Mucosa of stomach (tissue), 1 donor: ENCODE results near the gene ALK.

Experiments used
- H3K27me3 ChIP-seq: one replicate; pipeline ENCODE4 v1.7.0; 2013; ENCODE audit warnings: mild to moderate bottlenecking, low read length; ENCODE audit not compliant: control insufficient read depth, insufficient read depth
- H3K36me3 ChIP-seq: one replicate; pipeline ENCODE4 v1.7.0; 2013; ENCODE audit warnings: low read length; ENCODE audit not compliant: control insufficient read depth, insufficient read depth
- H3K4me1 ChIP-seq: one replicate; pipeline ENCODE4 v1.7.0; 2013; ENCODE audit warnings: mild to moderate bottlenecking, low read length; ENCODE audit not compliant: control insufficient read depth, insufficient read depth
- H3K4me3 ChIP-seq: one replicate; pipeline ENCODE4 v1.7.0; 2013; ENCODE audit warnings: low read length
- H3K9ac ChIP-seq: one replicate; pipeline ENCODE4 v1.7.0; 2013; ENCODE audit warnings: mild to moderate bottlenecking, low read length, moderate library complexity
- H3K9me3 ChIP-seq: one replicate; pipeline ENCODE4 v1.7.0; 2013; ENCODE audit warnings: mild to moderate bottlenecking, low read length, moderate library complexity; ENCODE audit not compliant: control insufficient read depth
- donor health status: Pancreatic carcinoma.

The ALK gene

DNA sequence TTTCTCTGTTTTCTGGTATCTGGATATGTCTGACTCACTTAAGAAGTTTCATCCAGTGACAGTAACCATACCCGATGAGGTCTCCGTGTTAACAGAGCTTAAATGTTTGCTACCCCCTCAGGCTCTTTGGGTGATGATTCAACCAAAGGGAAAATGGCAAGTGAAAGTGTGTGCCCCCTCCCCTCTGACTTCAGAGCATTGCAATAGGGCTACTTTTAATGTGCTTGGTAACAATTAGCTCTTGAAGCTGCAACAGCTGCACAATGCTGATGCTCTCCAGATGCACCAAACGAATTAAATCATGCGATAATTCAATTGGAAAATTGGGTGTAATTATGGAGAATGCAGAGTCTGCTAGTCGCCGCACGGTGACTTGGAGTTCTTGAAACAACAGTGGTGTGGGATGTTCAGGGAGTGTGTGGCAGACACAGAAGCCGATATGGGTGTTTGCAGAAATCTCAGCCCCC, 270.7 kb downstream of the ALK start:
- H3K27me3 ChIP-seq, result no peaks in the 10 kb centered on the region
- no peak overlapping the region for H3K4me3 ChIP-seq
- H3K36me3 ChIP-seq, result no peaks in the 10 kb centered on the region
- H3K9me3 ChIP-seq, result no peaks in the 10 kb centered on the region
- H3K9ac ChIP-seq, result no peak overlapping the region
- no peaks in the 10 kb centered on the region for H3K4me1 ChIP-seq

DNA sequence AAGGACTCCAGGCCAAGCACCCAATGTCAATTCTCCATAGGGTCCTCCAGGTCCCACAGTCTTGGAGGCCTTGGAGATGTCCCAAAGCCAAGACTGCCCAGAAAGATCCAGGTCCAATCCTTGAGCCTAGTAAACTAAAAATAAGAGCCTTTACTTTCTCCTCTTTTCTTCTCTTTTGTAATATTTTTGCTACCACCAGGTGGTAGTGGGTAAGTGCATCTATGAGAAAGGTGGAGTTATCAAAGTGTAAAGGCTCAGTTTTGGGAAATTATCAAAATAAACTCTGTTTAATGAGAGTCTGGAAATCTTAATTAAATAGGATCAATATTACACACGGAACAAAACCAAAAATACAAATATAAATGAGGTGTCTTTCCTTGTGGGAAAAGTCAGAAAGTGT, 276.4 kb downstream of the ALK start:
- H3K36me3 ChIP-seq, result no peaks in the 10 kb centered on the region
- no peak overlapping the region for H3K9ac ChIP-seq
- no peaks in the 10 kb centered on the region for H3K9me3 ChIP-seq
- no peaks in the 10 kb centered on the region for H3K4me1 ChIP-seq
- H3K27me3 ChIP-seq, result no peaks in the 10 kb centered on the region
- H3K4me3 ChIP-seq, result no peak overlapping the region

DNA sequence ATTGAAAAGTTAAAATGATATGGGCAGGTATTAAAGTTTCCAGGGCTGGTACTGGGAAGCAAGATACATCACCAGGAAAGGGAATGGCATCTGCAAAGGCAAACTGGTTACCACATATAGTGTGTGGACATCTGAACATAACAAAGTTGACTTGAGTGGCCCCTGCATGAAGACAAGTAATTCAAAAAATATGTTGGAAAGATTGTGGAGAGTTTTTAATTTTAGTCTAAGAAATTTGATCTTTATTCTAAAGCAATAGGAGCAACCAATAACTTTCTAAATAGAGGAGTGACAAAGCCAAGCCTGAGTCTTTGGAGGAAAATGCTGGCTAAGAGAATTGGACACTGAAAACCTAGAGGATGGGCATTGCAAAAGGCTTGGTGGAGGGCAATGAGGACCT, 278.2 kb downstream of the ALK start:
- Histone ChIP-seq H3K27me3 (no peaks in the 10 kb centered on the region), H3K36me3 (no peaks in the 10 kb centered on the region), H3K4me1 (no peaks in the 10 kb centered on the region), H3K4me3 (no peak overlapping the region), H3K9ac (no peak overlapping the region), H3K9me3 (no peaks in the 10 kb centered on the region)

DNA sequence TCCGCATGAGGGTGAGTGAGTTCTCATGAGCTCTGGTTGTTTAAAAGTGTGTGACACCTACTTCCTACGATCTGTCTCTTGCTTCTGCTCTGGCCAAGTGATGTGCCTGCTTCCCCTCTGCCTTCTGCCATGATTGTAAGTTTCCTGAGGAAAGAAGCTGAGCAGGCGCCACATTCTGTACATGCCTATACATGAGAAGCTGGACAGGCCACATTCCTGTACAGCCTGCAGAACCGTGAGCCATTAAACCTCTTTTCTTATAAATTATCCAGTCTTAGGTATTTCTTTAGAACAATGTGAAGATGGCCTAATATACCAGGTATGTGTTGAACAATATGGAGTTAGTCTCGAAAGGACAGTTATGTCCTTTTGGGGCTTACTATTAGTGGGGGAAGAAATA, 281.0 kb downstream of the ALK start:
- Histone ChIP-seq H3K4me3 (no peak overlapping the region), H3K36me3 (no peaks in the 10 kb centered on the region), H3K9ac (no peak overlapping the region), H3K9me3 (no peaks in the 10 kb centered on the region), H3K27me3 (no peaks in the 10 kb centered on the region), H3K4me1 (no peaks in the 10 kb centered on the region)

DNA sequence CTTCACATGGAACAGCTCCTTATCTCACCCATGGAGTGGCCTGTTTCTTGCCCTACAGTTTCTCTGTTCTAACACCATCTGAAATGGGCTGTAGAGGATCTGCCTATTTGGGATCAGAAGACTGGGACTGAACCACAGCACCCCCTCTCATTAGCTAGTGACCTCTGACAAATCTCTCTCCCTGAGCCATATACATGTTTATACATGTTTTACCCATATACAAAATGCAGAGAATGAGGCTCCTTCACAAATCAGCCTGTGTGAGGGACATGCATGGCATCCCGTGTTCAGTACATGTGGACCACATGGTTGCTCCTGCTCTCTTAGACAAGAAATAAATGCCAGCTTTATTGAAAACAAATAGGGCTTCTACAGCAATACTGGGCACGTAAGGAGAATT, 282.7 kb downstream of the ALK start:
- Histone ChIP-seq H3K9me3 (no peaks in the 10 kb centered on the region), H3K36me3 (no peaks in the 10 kb centered on the region), H3K4me3 (no peak overlapping the region), H3K9ac (no peak overlapping the region), H3K4me1 (no peaks in the 10 kb centered on the region), H3K27me3 (no peaks in the 10 kb centered on the region)

DNA sequence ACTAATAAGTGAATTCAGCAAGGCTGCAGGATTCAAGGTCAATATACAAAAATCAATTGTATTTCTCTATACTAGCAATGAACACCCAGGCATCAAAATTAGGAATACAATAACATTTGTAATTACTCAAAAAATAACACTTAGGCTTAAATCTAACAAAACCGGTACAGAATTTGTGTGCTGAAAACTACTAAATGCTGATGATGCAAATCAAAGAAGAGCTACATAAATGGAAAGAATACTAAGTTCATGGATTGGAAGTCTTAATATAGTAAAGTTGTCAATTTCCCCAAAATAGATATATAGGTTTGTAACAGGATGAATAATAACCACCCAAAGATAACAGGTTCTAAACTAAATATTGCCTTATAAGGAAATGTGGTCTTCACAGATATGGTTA, 286.5 kb downstream of the ALK start:
- H3K4me3 ChIP-seq, result no peak overlapping the region
- no peaks in the 10 kb centered on the region for H3K27me3 ChIP-seq
- no peaks in the 10 kb centered on the region for H3K4me1 ChIP-seq
- H3K9ac ChIP-seq, result no peak overlapping the region
- H3K9me3 ChIP-seq, result no peaks in the 10 kb centered on the region
- no peaks in the 10 kb centered on the region for H3K36me3 ChIP-seq

DNA sequence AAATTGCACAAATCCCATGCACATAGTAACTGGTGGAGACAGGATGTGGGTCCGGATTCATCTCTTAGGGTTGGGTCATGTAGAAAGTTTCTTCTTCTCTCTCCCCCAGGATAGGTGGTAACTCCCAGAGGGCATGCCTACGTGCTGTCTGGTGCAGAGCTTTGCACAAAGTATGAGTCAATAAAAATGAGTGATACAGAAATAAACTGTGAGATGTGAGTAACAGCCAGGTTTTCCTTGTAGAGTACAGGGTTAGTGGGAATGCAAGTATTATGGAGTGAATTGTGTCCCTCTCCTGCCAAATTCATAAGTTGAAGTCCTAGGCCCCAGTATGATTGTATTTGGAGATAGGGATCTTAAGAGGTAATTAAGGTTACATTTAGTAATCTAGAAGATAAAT, 289.4 kb downstream of the ALK start:
- Histone ChIP-seq H3K9ac (no peak overlapping the region), H3K4me3 (no peak overlapping the region), H3K4me1 (no peaks in the 10 kb centered on the region), H3K36me3 (no peaks in the 10 kb centered on the region), H3K27me3 (no peaks in the 10 kb centered on the region), H3K9me3 (no peaks in the 10 kb centered on the region)

DNA sequence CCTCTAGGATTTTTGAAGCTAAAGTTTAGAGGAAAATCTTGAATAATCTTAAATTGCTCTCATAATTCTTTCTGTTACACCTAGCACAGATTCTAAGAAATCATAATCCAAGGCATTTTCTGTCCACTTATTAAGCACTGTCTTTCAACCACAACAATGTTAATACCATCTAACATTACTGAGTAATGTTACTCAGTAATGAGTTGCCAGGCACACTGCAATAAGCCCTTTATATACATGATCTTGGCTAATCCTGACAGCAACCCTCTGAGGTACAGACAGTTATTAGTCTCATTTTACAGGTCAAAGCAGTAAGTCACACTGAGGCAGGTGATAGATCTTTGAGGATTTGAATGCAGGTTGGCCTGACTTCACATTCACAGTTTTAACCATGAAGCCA, 291.9 kb downstream of the ALK start:
- Histone ChIP-seq H3K9ac (no peak overlapping the region), H3K36me3 (no peaks in the 10 kb centered on the region), H3K27me3 (no peaks in the 10 kb centered on the region), H3K4me1 (no peaks in the 10 kb centered on the region), H3K9me3 (no peaks in the 10 kb centered on the region), H3K4me3 (no peak overlapping the region)

DNA sequence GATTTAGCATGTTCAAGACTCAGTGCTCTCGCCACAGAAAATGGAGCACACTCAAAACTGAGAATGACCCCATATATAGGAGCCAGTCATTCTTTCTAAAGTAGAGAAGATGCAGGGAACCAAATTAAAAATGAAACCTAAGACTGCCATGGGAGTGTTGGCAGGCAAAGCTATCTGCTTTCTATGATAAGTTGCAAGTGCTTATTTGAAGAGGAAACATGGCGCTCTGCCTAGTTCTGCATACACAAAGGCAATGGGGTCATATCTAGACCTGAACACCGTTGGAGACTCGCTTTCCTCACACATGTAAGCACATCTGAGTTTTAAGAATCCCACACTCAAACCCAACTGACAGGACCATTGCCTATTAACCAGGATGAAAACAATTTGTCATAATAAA, 292.5 kb downstream of the ALK start:
- Histone ChIP-seq H3K9me3 (no peaks in the 10 kb centered on the region), H3K36me3 (no peaks in the 10 kb centered on the region), H3K4me1 (no peaks in the 10 kb centered on the region), H3K4me3 (no peak overlapping the region), H3K27me3 (no peaks in the 10 kb centered on the region), H3K9ac (no peak overlapping the region)

DNA sequence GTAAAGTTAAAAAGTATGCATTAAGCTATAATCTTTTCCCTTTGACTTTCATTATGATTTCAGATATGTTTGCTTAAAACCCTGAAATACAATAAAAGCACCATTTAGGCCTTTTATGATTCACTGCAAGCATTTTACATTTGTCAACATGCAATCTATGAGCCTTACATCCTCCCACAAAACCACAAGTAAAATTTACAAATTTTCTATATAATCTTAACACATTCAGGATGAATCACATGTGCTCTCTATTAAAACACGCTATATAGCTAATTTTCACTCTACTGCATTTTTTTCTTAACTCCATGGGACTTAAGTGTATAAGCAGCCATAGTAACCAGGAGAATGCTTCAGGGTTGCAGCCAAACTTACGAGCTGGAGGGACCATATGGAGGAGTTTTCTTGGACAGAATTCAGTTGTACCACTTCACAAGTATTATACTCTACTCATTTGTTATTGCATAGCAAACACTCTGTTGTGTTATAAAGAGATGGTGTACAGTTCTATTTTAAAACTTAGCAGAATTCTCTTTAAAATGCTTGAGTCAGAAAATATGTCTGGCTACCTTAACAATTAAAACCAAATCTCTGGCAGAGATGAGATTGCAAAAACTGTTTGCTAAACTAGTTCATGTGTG, 293.2 kb downstream of the ALK start:
- no peaks in the 10 kb centered on the region for H3K4me1 ChIP-seq
- H3K4me3 ChIP-seq, result no peak overlapping the region
- no peak overlapping the region for H3K9ac ChIP-seq
- no peaks in the 10 kb centered on the region for H3K9me3 ChIP-seq
- no peaks in the 10 kb centered on the region for H3K27me3 ChIP-seq
- no peaks in the 10 kb centered on the region for H3K36me3 ChIP-seq

DNA sequence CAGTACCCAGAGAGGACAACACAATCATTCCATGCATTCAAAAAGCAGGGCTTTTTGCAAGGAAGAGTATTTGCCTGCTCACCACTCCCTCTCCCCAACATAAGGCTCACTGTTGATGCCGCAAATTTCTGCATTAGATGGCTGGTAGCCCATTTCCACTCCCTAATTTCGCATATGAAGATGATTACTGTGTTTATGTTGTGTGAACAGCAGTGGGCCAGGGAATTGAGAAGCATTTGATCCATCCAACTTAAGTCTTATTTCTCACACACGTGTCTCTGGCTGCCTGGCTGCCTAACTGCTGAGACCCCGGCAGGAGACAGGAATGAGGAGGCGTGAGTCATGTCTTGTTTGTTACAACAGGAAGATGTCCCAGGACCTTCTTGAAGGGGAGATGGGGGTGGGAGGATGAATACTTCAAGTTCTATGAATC, 294.1 kb downstream of the ALK start:
- no peaks in the 10 kb centered on the region for H3K4me1 ChIP-seq
- no peaks in the 10 kb centered on the region for H3K27me3 ChIP-seq
- H3K36me3 ChIP-seq, result no peaks in the 10 kb centered on the region
- H3K9me3 ChIP-seq, result no peaks in the 10 kb centered on the region
- no peak overlapping the region for H3K4me3 ChIP-seq
- no peak overlapping the region for H3K9ac ChIP-seq

DNA sequence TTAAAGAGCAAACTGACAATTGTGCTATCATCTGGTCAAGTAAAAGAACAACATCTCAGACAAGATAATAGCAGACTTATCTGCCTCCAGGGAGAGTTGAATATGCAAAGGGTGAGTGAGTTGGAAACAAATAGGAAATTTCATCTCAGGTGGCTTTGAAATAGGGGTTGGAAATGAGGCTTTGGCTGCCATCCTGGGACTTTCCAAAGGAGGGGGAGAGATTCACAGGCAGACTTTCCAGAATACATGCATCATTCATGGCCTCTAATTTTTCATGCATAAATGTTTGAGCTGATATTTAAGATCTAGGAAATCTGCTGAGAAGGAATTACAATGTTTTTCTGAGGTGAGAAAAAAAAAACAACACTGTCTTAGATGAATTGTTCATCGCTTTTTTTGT, 300.5 kb downstream of the ALK start:
- no peaks in the 10 kb centered on the region for H3K9me3 ChIP-seq
- H3K36me3 ChIP-seq, result no peaks in the 10 kb centered on the region
- no peaks in the 10 kb centered on the region for H3K27me3 ChIP-seq
- no peak overlapping the region for H3K4me3 ChIP-seq
- H3K9ac ChIP-seq, result no peak overlapping the region
- H3K4me1 ChIP-seq, result peaks cover 10% of the 10 kb centered on the region

DNA sequence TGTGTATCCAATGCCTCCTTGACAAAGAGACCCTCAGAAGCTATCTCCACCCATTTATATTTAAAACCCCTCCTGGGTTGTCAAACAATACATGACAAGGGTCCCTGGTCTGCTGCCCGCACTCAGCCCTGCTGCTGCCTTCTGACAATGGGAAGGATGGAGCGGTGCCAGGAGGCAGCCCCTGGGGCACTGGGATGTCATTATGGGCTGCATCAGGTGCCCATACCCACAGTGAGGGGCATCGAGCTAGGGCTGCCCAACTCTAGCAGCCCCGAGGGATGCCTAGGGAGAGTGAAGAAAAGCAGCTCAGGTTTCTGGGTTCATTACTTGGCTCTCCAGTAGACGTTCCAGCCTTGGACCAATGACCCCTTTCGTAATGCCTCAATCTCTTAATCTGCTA, 301.7 kb downstream of the ALK start:
- Histone ChIP-seq H3K4me3 (no peak overlapping the region), H3K27me3 (no peaks in the 10 kb centered on the region), H3K4me1 (peaks cover 10% of the 10 kb centered on the region), H3K9ac (no peak overlapping the region), H3K9me3 (no peaks in the 10 kb centered on the region), H3K36me3 (no peaks in the 10 kb centered on the region)
